Ishikawa (cell line): ENCODE measurements around the gene FASN.

ENCODE experiments used
- CEBPB ChIP-seq: IDR thresholded peaks from 2 replicates; pipeline ENCODE4 v1.6.1; 2012
- CREB1 ChIP-seq: IDR thresholded peaks from 2 replicates; pipeline ENCODE4 v1.6.1; 2012; ENCODE audit warnings: low read depth
- EGR1 ChIP-seq: IDR thresholded peaks from 2 replicates; pipeline ENCODE4 v1.6.1; 2012
- EP300 ChIP-seq: IDR thresholded peaks from 2 replicates; pipeline ENCODE4 v1.6.1; 2012; ENCODE audit warnings: borderline replicate concordance
- FOXM1 ChIP-seq: IDR thresholded peaks from 2 replicates; pipeline ENCODE4 v1.6.1; 2012; ENCODE audit warnings: low read depth, borderline replicate concordance
- NFIC ChIP-seq: IDR thresholded peaks from 2 replicates; pipeline ENCODE4 v1.6.1; 2012
- RAD21 ChIP-seq: IDR thresholded peaks from 2 replicates; pipeline ENCODE4 v1.6.1; 2012; ENCODE audit warnings: low read depth
- REST ChIP-seq: IDR thresholded peaks from 2 replicates; pipeline ENCODE4 v1.6.1; 2012; ENCODE audit warnings: low read depth, mild to moderate bottlenecking
- TAF1 ChIP-seq: IDR thresholded peaks from 2 replicates; pipeline ENCODE4 v1.6.1; 2012; ENCODE audit warnings: low read depth, mild to moderate bottlenecking
- TCF12 ChIP-seq: IDR thresholded peaks from 2 replicates; pipeline ENCODE4 v1.6.1; 2012; ENCODE audit warnings: low read depth
- TEAD4 ChIP-seq: IDR thresholded peaks from 2 replicates; pipeline ENCODE4 v1.6.1; 2012
- YY1 ChIP-seq: IDR thresholded peaks from 2 replicates; pipeline ENCODE4 v1.6.1; 2012; ENCODE audit warnings: low read depth
- ZBTB7A ChIP-seq: IDR thresholded peaks from 2 replicates; pipeline ENCODE4 v1.6.1; 2012; ENCODE audit warnings: low read depth
- TF ChIP-seq, protein P1 (sequence below): IDR thresholded peaks from 2 replicates; pipeline ENCODE4 v1.6.1; 2012
- TF ChIP-seq, protein P2 (sequence below): IDR thresholded peaks from 2 replicates; pipeline ENCODE4 v1.6.1; 2012

Gene FASN

DNA sequence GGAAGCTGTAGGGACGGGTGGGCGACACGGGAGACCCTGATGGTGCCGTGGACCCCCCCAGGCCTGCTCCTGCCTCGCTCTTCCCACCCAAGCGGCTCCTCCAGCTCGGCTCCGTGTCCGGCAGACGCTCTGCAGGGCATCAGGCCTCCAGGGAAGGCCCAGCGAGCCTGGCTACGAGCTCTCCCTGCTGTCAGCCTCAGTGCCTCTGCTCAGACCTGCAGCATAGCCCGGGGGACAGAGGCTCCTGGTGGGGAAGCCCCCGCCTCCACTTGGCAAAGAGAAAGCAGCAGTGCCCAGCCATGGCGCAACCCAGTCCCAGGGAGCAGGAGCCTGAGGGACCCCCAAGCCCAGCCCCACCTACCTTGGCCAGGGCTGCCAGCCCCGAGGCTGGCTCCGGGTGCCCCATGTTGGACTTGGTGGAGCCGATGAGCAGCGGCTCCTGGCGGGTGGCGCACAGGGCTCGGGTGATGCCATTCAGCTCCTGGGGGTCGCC is 5.9 kb downstream of the FASN start:
- TF ChIP-seq TCF12 (no peak), FOXM1 (no peak)

DNA sequence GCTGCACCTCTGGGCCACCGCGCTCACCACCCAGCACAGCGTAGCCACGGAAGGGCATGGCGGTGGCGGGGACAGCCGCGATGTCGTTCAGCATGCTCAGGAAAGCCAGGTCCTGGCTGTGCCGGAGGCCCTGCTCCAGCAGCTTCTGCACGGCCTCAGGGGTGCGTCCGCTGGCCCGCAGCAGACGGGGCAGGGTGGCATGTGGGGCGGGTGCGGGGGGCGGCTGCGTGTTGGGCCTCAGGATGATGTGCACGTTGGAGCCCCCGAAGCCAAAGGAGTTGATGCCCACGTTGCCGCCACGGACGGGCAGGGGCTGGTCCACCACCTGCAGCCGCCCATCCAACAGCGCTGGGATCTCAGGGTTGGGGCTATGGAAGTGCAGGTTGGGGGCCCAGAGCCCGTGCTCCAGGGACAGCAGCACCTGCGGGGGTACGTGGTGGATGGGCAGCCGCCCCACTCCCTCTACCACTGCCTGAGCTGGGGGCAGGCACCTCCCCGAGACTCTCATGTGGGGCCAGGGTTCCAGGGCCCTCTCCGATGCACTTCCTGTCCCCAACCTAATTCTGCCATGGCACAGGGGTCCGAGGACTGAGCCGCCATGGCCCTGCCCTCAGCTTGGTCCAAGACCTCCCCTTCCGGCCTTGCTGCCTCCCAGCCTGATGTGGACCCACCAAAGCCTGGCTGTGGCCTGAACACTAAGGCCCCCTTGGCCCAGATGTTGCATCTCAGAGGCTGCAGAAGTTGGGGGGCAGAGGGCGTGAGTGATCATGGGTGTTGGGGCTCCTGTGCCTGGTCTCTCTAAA is 6.6 kb downstream of the FASN start:
- TF ChIP-seq CREB1, result no peak
- TF ChIP-seq TAF1, result no peak
- TF ChIP-seq FOXM1, result no peak
- TF ChIP-seq EGR1, result no peak
- TF ChIP-seq, protein P1, sequence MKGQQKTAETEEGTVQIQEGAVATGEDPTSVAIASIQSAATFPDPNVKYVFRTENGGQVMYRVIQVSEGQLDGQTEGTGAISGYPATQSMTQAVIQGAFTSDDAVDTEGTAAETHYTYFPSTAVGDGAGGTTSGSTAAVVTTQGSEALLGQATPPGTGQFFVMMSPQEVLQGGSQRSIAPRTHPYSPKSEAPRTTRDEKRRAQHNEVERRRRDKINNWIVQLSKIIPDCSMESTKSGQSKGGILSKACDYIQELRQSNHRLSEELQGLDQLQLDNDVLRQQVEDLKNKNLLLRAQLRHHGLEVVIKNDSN, result no peak
- no peak for TF ChIP-seq RAD21

DNA sequence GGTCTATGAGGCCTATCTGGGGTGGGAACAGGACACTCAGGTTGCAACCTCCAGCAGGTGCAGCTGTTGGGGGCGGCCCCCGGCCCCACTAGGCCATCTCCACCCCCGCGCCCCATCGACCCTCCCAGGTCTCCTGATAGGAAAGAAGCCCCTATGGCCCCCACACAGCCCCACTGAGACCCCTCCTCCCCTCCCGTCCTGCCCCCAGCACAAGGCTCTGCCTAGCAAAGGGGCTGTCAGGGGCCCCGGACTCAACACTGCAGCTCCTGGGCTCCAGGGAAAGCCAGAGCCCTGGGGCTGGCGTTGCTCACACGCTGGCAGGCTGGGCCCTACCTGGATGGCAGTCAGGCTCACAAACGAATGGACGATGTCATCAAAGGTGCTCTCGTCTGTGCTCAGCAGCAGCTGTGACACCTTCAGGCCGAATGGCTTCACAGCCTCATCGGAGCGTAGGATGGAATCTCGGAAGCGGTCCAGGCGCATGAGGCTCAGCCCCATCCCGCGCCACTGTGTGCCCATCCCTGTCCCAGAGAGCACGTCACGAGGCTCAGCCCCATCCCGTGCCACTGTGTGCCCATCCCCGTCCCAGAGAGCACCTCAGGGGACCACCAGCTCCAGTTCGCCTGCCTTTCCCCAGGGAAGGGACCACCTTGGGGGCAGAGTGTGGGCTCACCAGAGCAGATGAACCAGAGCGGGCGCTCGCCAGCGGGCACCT is 7.3 kb downstream of the FASN start:
- no peak for TF ChIP-seq TEAD4
- no peak for TF ChIP-seq TCF12
- TF ChIP-seq, protein P1, result no peak
- TF ChIP-seq NFIC, result no peak
- no peak for TF ChIP-seq CEBPB
- no peak for TF ChIP-seq TAF1
- no peak for TF ChIP-seq RAD21
- TF ChIP-seq REST, result no peak
- TF ChIP-seq YY1, result no peak
- no peak for TF ChIP-seq EP300

DNA sequence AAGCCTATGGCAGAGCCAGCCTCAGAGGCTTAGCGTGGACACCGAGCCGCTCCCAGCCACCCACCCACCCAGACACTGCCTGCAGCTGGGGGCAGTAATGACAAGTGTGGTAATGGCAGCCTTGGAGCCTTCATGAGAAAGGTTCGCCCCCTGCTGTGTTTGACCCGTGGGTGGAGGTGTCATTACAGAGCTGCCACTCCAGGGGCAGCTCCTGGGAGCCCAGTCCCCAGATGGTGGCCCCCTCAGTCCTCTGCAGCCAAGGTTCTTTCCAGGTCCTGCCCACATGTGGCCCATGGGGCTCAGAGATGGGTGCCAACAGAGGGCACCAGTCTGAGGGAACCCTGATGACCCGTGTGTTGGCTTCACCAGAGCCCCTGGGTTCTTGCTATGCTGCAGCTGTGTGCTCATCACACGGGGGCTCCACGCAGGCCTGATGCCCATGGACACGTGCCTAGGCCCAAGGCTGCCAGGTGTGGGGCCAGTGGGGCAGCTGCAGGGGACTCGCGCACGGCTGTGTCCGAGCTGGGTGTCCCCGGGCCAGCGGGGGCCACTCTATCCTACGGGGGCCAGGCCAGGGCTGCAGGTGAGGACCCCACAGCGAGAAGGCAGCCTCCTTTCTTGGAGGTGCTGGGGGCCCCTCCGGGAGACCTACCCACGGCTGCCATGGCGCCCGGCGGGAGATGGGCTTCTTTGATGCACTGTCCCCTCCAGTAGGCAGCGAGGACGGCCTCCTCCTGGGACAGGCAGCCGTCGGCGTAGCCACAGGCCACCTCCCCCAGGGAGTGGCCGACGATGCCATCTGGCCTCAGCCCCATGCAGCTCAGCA is 8.1 kb downstream of the FASN start:
- TF ChIP-seq TCF12 (no peak), RAD21 (no peak), CREB1 (no peak), YY1 (no peak)
- TF ChIP-seq, protein P1, result no peak

GRCh38 chr17:82088838-82089722 is 9.0 kb downstream of the FASN start:
- TF ChIP-seq YY1 (no peak), FOXM1 (no peak), CREB1 (no peak), RAD21 (no peak), ZBTB7A (no peak), REST (no peak), TCF12 (no peak), NFIC (no peak), CEBPB (no peak), TEAD4 (no peak), TAF1 (no peak)
- TF ChIP-seq, protein P2, sequence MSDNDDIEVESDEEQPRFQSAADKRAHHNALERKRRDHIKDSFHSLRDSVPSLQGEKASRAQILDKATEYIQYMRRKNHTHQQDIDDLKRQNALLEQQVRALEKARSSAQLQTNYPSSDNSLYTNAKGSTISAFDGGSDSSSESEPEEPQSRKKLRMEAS, result no peak
- TF ChIP-seq, protein P1, result no peak
